ENCODE data around the gene CARD14.

DNA sequence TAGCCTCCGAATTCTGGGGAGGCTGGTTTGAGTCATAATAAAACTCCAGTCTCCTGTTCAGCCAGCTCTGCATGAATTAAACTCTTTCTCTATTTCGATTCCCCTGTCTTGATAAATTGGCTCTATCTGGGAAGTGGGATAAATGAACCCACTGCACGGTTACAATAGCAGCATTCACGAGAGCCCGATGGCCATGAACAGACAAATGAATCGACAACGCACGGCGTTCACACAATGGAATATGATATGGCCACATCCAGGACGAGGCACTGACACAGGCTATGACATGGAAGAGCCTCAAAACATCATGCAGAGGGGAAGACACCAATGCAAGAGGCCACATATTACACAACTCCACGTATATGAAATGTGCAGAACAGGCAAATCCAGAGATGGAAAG is 5.6 kb upstream of the CARD14 start:
- TF ChIP-seq, protein P1, sequence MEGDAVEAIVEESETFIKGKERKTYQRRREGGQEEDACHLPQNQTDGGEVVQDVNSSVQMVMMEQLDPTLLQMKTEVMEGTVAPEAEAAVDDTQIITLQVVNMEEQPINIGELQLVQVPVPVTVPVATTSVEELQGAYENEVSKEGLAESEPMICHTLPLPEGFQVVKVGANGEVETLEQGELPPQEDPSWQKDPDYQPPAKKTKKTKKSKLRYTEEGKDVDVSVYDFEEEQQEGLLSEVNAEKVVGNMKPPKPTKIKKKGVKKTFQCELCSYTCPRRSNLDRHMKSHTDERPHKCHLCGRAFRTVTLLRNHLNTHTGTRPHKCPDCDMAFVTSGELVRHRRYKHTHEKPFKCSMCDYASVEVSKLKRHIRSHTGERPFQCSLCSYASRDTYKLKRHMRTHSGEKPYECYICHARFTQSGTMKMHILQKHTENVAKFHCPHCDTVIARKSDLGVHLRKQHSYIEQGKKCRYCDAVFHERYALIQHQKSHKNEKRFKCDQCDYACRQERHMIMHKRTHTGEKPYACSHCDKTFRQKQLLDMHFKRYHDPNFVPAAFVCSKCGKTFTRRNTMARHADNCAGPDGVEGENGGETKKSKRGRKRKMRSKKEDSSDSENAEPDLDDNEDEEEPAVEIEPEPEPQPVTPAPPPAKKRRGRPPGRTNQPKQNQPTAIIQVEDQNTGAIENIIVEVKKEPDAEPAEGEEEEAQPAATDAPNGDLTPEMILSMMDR (conservative IDR thresholded peaks at IDR 0.05; ENCODE audit: low read depth, low read length): no peak
- TF ChIP-seq EZH2phosphoT487 (IDR thresholded peaks at IDR 0.05; ENCODE audit: borderline replicate concordance, low read length) (no peak), EZH2 (IDR thresholded peaks at IDR 0.05; ENCODE audit: low read length, unreplicated experiment) (no peak)

All from PC-3 (cell line).